Measurements from ENCODE around the gene TBC1D21.

TBC1D21 gene

DNA sequence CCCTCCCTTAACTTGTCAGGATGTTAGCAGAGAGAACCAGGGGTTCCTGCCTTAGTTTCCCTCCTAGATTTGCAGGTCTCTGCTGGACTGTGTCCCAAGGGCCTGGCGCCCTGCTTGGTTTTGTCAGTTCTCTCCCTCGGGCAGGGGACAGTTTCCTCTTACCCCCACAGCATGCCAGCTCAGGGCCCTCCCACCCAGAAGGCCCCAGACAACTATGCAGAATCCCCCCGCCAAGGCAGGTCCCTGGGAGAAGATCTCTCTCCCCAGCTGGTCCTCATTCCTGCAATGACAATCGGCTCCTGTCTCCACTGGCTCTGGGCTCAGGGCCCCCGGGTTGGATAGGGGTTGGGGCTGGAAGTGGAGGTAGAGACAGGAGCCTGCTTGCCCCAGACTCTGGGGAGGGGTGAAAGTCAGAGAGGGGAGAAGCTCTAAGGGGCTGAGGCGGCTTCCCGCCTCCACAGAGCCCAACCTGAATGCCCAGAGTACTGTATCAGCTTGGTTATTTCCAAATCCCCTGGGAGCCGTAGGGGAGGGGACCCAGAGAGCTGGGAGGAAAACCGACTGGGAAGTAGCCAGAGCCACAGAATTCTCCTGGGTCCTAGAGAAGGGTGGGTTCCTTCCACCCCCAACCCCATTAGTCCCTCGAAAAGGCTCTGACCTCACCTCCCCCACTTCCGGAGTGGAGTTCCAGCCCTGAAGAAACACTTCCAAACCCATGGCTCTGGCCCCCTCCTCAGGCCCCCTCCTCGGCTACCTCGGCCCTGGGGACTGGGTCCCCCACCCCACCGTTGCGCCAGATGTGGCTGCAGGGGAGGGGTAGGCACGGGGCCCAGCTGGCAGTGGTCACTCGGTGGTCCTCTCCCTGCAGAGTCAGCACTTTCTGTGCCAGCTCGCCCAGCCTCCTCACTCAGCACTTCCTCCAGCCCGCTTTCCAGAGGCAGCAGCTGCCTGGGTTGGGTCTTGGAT, 49.1 kb downstream of the TBC1D21 start:
- DNase-seq (ENCODE audit: low read depth), result no peak
- no peak overlapping the region for H3K4me3 ChIP-seq (ENCODE audit: control insufficient read depth, low read depth, low read length)
- TF ChIP-seq, protein P1, sequence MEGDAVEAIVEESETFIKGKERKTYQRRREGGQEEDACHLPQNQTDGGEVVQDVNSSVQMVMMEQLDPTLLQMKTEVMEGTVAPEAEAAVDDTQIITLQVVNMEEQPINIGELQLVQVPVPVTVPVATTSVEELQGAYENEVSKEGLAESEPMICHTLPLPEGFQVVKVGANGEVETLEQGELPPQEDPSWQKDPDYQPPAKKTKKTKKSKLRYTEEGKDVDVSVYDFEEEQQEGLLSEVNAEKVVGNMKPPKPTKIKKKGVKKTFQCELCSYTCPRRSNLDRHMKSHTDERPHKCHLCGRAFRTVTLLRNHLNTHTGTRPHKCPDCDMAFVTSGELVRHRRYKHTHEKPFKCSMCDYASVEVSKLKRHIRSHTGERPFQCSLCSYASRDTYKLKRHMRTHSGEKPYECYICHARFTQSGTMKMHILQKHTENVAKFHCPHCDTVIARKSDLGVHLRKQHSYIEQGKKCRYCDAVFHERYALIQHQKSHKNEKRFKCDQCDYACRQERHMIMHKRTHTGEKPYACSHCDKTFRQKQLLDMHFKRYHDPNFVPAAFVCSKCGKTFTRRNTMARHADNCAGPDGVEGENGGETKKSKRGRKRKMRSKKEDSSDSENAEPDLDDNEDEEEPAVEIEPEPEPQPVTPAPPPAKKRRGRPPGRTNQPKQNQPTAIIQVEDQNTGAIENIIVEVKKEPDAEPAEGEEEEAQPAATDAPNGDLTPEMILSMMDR (IDR thresholded peaks at IDR 0.05; ENCODE audit: control insufficient read depth, insufficient read depth, low read depth, low read length, missing control alignments), result no peak

DNA sequence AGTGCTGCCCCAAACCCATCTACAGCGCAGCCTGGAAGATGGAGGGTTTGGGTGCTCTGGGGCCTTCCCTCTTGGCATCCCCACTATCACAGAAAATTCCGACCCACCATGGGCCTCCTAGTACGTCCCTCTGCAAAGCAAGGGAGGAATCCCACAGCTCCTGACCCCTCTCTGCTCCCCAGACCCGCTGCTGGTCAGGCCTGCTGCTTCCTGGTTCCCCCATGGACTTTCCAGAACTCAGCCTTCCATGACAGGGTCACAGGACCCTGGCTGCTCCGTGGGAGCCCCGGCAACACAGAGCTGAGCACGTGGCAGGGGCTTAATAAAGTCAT, 49.8 kb downstream of the TBC1D21 start:
- DNase-seq (ENCODE audit: low read depth), result no peak
- no peak overlapping the region for H3K4me3 ChIP-seq (ENCODE audit: control insufficient read depth, low read depth, low read length)
- TF ChIP-seq, protein P1 (IDR thresholded peaks at IDR 0.05; ENCODE audit: control insufficient read depth, insufficient read depth, low read depth, low read length, missing control alignments), result no peak

DNA sequence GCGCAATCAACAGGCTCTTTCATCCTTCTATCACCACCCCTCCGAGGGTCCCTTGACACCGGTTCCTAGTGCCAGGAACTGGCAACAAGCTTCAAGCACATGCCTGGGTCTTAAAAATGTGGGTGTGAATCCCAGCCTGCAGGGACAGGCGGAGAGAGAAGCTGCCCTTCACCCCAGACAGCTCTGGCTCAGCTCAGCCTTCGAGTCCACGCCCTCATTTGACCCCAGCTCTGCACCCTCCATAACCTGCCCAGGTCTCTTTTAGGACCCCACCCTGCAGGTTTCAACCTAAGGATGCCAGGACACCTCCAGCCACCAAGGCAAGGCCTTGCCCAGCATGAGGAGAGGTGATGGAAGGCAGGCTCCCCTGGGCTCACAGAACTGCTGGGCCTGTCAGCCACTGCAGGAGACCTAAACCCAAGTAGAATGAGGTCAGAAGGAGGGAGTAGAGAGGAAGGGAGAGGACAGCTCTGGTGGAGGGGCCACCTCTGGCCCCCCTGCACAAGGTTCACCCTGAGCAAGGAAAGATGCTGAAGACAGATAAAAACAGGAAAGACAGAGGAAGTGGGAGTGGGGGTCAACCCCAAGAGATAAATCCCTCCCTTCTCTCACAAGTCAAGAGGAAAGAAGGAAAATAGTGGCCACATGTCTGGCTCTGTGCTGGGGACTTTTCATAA, 50.3 kb downstream of the TBC1D21 start:
- no peak overlapping the region for H3K4me3 ChIP-seq (ENCODE audit: control insufficient read depth, low read depth, low read length)
- no peak for DNase-seq (ENCODE audit: low read depth)
- TF ChIP-seq, protein P1 (IDR thresholded peaks at IDR 0.05; ENCODE audit: control insufficient read depth, insufficient read depth, low read depth, low read length, missing control alignments), result no peak

DNA sequence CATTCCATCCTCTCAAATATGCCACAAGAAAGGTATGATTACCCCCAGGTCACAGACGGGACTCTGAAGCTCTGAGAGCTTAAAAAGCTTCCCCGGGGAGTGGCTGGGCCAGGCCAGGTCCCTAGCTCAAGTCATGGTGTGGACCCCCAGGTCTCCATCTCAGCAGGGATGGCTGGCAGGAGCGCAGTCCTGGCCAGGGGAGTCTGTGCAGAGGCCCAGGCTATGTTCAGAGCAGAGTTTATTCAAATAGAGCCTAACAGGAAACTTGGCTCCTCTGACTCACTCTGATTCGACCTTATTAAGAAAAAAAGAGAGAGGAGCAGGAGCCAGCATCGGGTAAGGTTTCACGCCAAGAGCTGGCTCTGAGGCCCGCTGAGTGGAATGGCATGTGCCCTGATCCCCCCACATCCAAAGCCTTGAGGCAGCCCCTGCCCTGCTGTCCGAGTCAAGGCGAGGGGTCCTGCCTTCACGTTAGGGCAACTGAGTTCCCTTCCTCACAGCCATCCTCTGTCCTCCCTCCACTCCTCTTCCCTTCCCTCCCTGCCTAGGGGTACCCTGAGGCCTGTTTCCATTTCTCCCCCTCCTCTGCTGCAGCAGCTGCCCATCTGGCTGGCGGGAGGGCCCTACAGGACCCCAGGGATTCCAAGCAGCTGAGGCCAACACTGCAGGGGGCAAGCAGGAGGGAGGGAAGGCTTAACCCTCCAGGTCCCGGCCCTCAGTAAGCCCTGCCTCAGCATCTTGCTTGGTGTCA, 51.0 kb downstream of the TBC1D21 start:
- no peak overlapping the region for H3K4me3 ChIP-seq (ENCODE audit: control insufficient read depth, low read depth, low read length)

DNA sequence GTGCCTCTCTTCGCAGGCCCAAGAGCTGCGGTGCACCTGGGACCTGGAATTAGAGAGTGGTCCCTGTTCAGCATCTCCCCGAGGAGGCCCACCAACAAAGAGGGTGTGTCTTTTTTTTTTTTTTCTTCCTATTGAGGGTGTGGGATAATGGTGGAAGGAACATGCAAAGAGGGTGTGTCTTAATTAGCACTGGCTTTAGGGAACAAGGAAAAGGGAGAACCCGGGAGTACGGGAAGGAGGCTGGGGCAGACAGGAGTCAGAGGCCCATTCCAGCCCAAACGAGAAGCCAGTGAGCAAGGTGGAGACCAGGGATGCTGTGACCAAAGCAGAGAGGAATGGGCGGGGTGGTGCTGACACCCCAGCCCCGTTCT, 52.5 kb downstream of the TBC1D21 start:
- no peak for DNase-seq (ENCODE audit: low read depth)
- peak overlapping the region; percentile 85 for H3K4me3 ChIP-seq (ENCODE audit: control insufficient read depth, low read depth, low read length)
- TF ChIP-seq, protein P1 (IDR thresholded peaks at IDR 0.05; ENCODE audit: control insufficient read depth, insufficient read depth, low read depth, low read length, missing control alignments), result no peak

More for the DNA sequence above, 51.0 kb downstream of the TBC1D21 start:
- DNase-seq (ENCODE audit: low read depth), result peak; percentile 50
- TF ChIP-seq, protein P1 (IDR thresholded peaks at IDR 0.05; ENCODE audit: control insufficient read depth, insufficient read depth, low read depth, low read length, missing control alignments), result no peak

DNA sequence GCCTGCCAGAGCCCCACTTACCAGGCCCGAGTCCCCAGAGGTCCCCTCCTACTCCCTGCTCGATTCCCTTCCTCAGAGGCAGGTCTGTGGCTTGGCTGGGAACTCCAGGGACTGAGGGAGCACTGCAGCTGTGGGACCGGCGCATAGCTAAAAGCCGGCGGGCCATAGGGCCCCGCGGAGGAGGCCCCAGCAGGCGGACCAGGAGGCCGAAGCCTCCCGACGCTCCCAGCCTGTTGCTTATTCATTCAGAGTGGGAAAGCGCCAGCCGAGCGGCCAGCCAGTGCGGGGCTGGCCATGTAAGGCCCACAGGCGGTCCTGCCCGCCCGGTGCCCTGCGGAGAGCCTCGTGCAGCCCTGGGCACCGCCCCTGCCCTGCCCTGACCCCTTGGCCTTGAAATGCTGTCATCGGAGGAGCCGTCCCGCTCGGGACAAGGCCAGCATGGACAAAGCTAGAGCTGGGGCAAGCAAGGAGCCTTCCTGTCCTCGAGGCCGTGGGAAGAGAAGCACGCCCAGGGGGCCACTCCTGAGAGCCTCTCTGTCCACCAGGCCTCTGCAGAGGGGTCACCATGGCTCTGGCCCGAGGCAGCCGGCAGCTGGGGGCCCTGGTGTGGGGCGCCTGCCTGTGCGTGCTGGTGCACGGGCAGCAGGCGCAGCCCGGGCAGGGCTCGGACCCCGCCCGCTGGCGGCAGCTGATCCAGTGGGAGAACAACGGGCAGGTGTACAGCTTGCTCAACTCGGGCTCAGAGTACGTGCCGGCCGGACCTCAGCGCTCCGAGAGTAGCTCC, 53.0 kb downstream of the TBC1D21 start, which contains the start of gene LOXL1:
Gene LOXL1, plus strand, starts transcription at position 244 of the 784 bp plus-strand sequence. Its CDS starts 322 bp downstream, at position 566.
- TF ChIP-seq, protein P1 (IDR thresholded peaks at IDR 0.05; ENCODE audit: control insufficient read depth, insufficient read depth, low read depth, low read length, missing control alignments), result no peak
- DNase-seq (ENCODE audit: low read depth), result no peak
- H3K4me3 ChIP-seq (ENCODE audit: control insufficient read depth, low read depth, low read length), result peak within 1 kb of the TSS; percentile 85

Measured in AG09309 (cell line).